ENCODE results near the gene NECTIN4. TPM values are rescaled to one million over a fixed set of nuclear protein-coding genes. Genes with fewer than 3 reads are reported as not detected.

Gene NECTIN4
- total and polyA plus RNA-seq, 2 of the 8 experiments (the other 6 are each of a cell fraction or from before 2014, with no cell fraction given), result 0.19 to 0.71 TPM

GRCh38 chr1:161037661-161038522, 51.5 kb downstream of the NECTIN4 start (continued):
- TF ChIP-seq, protein P1, sequence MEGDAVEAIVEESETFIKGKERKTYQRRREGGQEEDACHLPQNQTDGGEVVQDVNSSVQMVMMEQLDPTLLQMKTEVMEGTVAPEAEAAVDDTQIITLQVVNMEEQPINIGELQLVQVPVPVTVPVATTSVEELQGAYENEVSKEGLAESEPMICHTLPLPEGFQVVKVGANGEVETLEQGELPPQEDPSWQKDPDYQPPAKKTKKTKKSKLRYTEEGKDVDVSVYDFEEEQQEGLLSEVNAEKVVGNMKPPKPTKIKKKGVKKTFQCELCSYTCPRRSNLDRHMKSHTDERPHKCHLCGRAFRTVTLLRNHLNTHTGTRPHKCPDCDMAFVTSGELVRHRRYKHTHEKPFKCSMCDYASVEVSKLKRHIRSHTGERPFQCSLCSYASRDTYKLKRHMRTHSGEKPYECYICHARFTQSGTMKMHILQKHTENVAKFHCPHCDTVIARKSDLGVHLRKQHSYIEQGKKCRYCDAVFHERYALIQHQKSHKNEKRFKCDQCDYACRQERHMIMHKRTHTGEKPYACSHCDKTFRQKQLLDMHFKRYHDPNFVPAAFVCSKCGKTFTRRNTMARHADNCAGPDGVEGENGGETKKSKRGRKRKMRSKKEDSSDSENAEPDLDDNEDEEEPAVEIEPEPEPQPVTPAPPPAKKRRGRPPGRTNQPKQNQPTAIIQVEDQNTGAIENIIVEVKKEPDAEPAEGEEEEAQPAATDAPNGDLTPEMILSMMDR (IDR thresholded peaks at IDR 0.05; ENCODE audit: control extremely low read depth in 1 of 3, insufficient read depth in 1 of 3, low read depth in 1 of 3, low read length in 3 of 3), result no peak
- TF ChIP-seq CBX8 (IDR thresholded peaks at IDR 0.05; ENCODE audit: borderline replicate concordance, low read depth, low read length) (no peak), CHD7 (IDR thresholded peaks at IDR 0.05; ENCODE audit: insufficient replicate concordance, low read length) (no peak), MAFK (IDR thresholded peaks at IDR 0.05; ENCODE audit: low read depth, low read length) (no peak), SIX5 (IDR thresholded peaks at IDR 0.05; ENCODE audit: low read depth, low read length) (no peak), RAD21 (IDR thresholded peaks at IDR 0.05 in 1 of 2, conservative IDR thresholded peaks at IDR 0.05 in 1 of 2; ENCODE audit: low read depth in 2 of 2, low read length in 2 of 2) (no peak)
